RWPE2 (cell line): ENCODE measurements around the gene ARL8A.
"Not testable (repeated sequence)": the region's sequence is repeated elsewhere in the genome, so short reads cannot be mapped to it uniquely, and the experiment has no call there.

Experiments
- ATAC-seq: fragments of 200-7000 bp; cut with Tn5 transposase; 3 replicates; pipeline ENCODE4 v1.9.1; 2021; ENCODE audit warnings: low read depth
- DNase-seq: peaks from one replicate; pipeline ENCODE4 v3.0.0-alpha.2; 2020; ENCODE audit warnings: low spot score
- H3K27ac ChIP-seq: fragments of 450-650 bp; 2 replicates; pipeline ENCODE4 v1.5.1; 2017; ENCODE audit warnings: mild to moderate bottlenecking; ENCODE audit not compliant: poor library complexity, severe bottlenecking
- H3K27me3 ChIP-seq: fragments of 250-450 bp; sonication (Bioruptor Pico); 2 replicates; pipeline ENCODE4 v1.5.1; 2021; ENCODE audit warnings: mild to moderate bottlenecking, moderate library complexity; ENCODE audit not compliant: insufficient read depth, poor library complexity, severe bottlenecking
- H3K36me3 ChIP-seq: fragments of 250-450 bp; sonication (Bioruptor Pico); 2 replicates; pipeline ENCODE4 v1.5.1; 2020; ENCODE audit warnings: low read depth, mild to moderate bottlenecking, moderate library complexity
- H3K4me1 ChIP-seq: fragments of 250-450 bp; sonication (Bioruptor Pico); 2 replicates; pipeline ENCODE4 v1.5.1; 2021; ENCODE audit warnings: mild to moderate bottlenecking, moderate library complexity; ENCODE audit not compliant: insufficient read depth, poor library complexity, severe bottlenecking
- H3K4me3 ChIP-seq: fragments of 250-450 bp; sonication (Bioruptor Pico); 2 replicates; pipeline ENCODE4 v1.5.1; 2021; ENCODE audit warnings: mild to moderate bottlenecking, moderate library complexity; ENCODE audit not compliant: severe bottlenecking
- H3K9me3 ChIP-seq: fragments of 250-450 bp; sonication (Bioruptor Pico); 2 replicates; pipeline ENCODE4 v1.5.1; 2021; ENCODE audit warnings: mild to moderate bottlenecking, moderate library complexity; ENCODE audit not compliant: severe bottlenecking
- TF ChIP-seq, protein P1 (sequence below): fragments of 450-650 bp; IDR thresholded peaks from one replicate; pipeline ENCODE4 v1.5.1; 2017; ENCODE audit warnings: mild to moderate bottlenecking, moderate library complexity; ENCODE audit not compliant: poor library complexity, severe bottlenecking

Gene ARL8A

GRCh38 chr1:202146993-202147392 is 2.5 kb upstream of the ARL8A start:
- H3K4me1 ChIP-seq: no peaks in the 10 kb centered on the region
- ATAC-seq: no peak
- H3K27me3 ChIP-seq: no peaks in the 10 kb centered on the region

DNA sequence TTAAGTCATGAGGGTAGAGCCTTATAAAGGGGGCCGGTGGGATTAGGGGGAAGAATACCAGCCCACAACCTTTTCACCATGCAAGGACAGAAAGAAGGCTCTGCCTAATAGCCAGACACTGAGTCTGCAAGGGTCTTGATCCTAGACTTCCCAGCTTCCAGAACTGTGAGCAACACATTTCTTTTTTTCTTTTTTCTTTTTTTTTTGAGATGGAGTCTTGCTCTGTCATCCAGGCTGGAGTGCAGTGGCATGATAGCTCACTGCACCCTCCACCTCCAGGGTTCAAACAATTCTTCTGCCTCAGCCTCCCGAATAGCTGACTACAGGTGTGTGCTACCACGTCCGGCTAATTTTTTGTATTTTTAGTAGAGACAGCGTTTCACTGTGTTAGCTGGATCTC is 1.7 kb upstream of the ARL8A start:
- Histone ChIP-seq H3K27me3 (no peaks in the 10 kb centered on the region), H3K4me3 (no peak overlapping the region), H3K9me3 (no peaks in the 10 kb centered on the region), H3K27ac (no peak overlapping the region), H3K36me3 (peaks cover 6% of the 10 kb centered on the region; the same call in 1 of the 2 replicates), H3K4me1 (no peaks in the 10 kb centered on the region)
- TF ChIP-seq, protein P1, sequence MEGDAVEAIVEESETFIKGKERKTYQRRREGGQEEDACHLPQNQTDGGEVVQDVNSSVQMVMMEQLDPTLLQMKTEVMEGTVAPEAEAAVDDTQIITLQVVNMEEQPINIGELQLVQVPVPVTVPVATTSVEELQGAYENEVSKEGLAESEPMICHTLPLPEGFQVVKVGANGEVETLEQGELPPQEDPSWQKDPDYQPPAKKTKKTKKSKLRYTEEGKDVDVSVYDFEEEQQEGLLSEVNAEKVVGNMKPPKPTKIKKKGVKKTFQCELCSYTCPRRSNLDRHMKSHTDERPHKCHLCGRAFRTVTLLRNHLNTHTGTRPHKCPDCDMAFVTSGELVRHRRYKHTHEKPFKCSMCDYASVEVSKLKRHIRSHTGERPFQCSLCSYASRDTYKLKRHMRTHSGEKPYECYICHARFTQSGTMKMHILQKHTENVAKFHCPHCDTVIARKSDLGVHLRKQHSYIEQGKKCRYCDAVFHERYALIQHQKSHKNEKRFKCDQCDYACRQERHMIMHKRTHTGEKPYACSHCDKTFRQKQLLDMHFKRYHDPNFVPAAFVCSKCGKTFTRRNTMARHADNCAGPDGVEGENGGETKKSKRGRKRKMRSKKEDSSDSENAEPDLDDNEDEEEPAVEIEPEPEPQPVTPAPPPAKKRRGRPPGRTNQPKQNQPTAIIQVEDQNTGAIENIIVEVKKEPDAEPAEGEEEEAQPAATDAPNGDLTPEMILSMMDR: no peak
- no peak for DNase-seq
- ATAC-seq: no peak

More at GRCh38 chr1:202146993-202147392, 2.5 kb upstream of the ARL8A start:
- Histone ChIP-seq H3K9me3 (no peaks in the 10 kb centered on the region), H3K27ac (no peak overlapping the region), H3K36me3 (peaks cover 3% of the 10 kb centered on the region; the same call in 1 of the 2 replicates), H3K4me3 (no peak overlapping the region)
- TF ChIP-seq, protein P1: no peak
- DNase-seq: no peak

DNA sequence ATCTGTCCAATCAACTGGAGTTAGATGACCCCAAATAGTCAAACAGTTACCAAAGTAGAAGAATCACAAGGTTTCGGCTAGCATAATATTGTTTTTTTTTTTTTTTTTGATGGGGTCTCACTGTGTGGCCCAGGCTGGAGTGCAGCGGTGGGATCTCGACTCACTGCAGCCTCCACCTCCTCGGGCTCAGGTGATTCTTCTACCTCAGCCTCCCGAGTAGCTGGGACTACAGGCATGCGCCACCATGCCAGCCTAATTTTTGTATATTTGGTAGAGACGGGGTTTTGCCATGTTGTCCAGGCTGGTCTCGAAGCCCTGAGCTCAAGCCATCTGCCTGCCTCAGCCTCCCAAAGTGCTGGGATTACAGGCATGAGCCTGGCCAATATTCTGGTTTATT is 1.2 kb upstream of the ARL8A start:
- not testable (repeated sequence) for H3K9me3 ChIP-seq, H3K4me1 ChIP-seq, H3K4me3 ChIP-seq, H3K27me3 ChIP-seq, H3K27ac ChIP-seq, H3K36me3 ChIP-seq, DNase-seq, ATAC-seq

DNA sequence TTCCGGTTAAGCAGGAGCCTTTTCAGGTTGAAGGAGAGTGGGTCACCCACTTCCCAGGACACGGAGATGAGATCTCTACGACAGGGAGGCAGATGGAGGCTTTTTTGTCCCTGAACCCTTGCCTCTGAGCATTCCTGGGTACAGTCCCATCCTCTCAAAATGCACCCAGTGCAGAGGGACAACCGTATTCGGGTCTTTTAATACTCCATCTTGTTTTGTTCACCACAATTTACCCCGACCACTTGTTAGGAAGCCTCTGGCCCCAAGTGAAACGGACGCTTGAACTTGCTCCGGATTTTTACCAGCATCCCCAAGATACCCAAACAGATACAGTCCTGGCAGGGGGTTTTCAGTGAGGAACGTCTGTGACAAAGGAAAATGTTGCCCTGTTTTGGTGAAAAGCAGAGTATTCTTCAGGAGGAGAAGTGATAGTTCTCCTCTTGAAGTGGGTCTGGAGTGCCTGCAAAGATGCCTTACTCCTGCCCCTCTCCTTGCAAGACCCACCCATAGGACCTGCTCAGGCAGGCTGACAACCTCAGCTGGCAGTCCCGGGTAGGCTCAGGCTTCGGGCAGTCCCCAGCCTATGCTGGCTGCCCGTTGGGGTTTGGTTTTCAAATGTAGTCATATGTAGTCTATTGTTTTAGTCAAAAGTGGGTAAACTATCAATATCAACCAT is 669 bp upstream of the ARL8A start:
- Histone ChIP-seq H3K9me3 (no peaks in the 10 kb centered on the region), H3K27ac (peak overlapping the region; percentile 72), H3K27me3 (no peaks in the 10 kb centered on the region), H3K4me3 (peak overlapping the region; percentile 91), H3K36me3 (peaks cover 6% of the 10 kb centered on the region; the same call in 1 of the 2 replicates), H3K4me1 (no peaks in the 10 kb centered on the region)
- peak; percentile 51 for ATAC-seq
- TF ChIP-seq, protein P1: no peak
- no peak for DNase-seq

DNA sequence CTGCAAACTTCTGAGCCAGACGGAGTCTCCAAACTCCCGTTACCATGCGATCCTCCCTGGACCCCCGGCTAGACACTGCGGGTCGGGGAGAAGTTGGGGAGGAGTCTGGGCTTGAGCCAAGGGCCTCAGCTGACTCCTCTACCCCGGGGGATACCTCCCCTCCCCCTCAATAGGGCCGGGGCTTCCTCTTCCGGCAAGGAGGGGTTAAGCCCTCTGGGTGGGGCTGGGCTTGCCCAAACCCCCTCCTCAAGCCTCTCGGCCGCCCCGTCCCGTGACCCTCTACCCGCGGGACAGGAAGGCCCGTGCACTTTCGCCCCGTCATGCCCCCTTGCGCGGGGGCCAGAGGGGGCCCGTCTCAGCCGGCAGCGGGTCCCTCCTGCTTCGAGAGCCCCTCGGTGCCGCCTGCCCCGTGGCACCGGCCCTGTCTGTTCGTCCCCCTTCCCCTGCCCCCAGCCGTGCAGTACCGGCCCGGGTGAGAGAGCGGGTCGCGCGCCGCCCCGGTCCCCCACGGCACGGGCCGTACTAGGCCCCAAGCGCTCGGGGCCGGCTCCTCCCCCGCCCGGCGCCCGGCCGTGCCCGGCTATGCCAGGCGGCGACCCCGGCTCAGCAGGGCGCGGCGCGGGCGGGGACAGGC is 652 bp downstream of the ARL8A start:
- Histone ChIP-seq H3K27me3 (no peaks in the 10 kb centered on the region), H3K36me3 (peaks cover 6% of the 10 kb centered on the region; the same call in 1 of the 2 replicates), H3K4me1 (no peaks in the 10 kb centered on the region), H3K27ac (peak overlapping the region; percentile 72), H3K9me3 (no peaks in the 10 kb centered on the region), H3K4me3 (peak overlapping the region; percentile 91)
- peak; percentile 37; the same call in 2 of the 3 replicates for ATAC-seq
- DNase-seq: no peak
- TF ChIP-seq, protein P1: no peak
